GM12892 (cell line): ENCODE measurements around the gene PTK6.

Source experiments
- POLR2A ChIP-seq: IDR thresholded peaks from 2 replicates; pipeline ENCODE4 v1.6.1; 2011; ENCODE audit warnings: low read depth, low read length, control low read depth
- POLR2AphosphoS5 ChIP-seq: IDR thresholded peaks from 2 replicates; pipeline ENCODE4 v1.6.1; 2011; ENCODE audit warnings: low read depth, low read length, control low read depth

GRCh38 chr20:63534427-63534830, 2.7 kb downstream of the PTK6 start:
- TF ChIP-seq POLR2A (no peak), POLR2AphosphoS5 (no peak)
